OCI-LY1 (cell line): ENCODE results near the gene WFS1.

Experiments used
- H2AFZ ChIP-seq: fragments of 200-600 bp; sonication (generic), shearing (Covaris generic); 2 replicates; pipeline ENCODE4 v1.6.0; 2014; ENCODE audit warnings: antibody characterized with exemption, mild to moderate bottlenecking, low read length
- H3F3A ChIP-seq: fragments of 200-600 bp; sonication (generic), shearing (Covaris generic); 2 replicates; pipeline ENCODE4 v1.6.0; 2014; ENCODE audit warnings: mild to moderate bottlenecking, antibody characterized with exemption, low read length, moderate library complexity; ENCODE audit not compliant: insufficient read depth
- H3K27ac ChIP-seq: fragments of 200-600 bp; sonication (generic); 2 replicates; pipeline ENCODE4 v1.5.1; 2014; ENCODE audit warnings: low read length, mixed run types, mild to moderate bottlenecking, low read depth; ENCODE audit not compliant: poor library complexity, severe bottlenecking
- H3K27me3 ChIP-seq: fragments of 200-600 bp; sonication (generic); 2 replicates; pipeline ENCODE4 v1.6.0; 2014; ENCODE audit warnings: antibody characterized with exemption, mild to moderate bottlenecking, low read length, moderate library complexity; ENCODE audit not compliant: insufficient read depth
- H3K36me3 ChIP-seq: fragments of 200-600 bp; sonication (generic); 2 replicates; pipeline ENCODE4 v1.6.1; 2014; ENCODE audit warnings: mild to moderate bottlenecking, antibody characterized with exemption, low read length, moderate library complexity, mixed read lengths; ENCODE audit not compliant: insufficient read depth
- H3K4me1 ChIP-seq: fragments of 200-600 bp; sonication (generic); 2 replicates; pipeline ENCODE4 v1.5.1; 2014; ENCODE audit warnings: mild to moderate bottlenecking, low read length, moderate library complexity; ENCODE audit not compliant: insufficient read depth, severe bottlenecking
- H3K4me2 ChIP-seq: fragments of 200-600 bp; sonication (generic), shearing (Covaris generic); 2 replicates; pipeline ENCODE4 v1.6.1; 2014; ENCODE audit warnings: low read length
- H3K4me3 ChIP-seq: fragments of 200-600 bp; sonication (generic); 2 replicates; pipeline ENCODE4 v1.5.1; 2014; ENCODE audit warnings: low read length, low read depth, mild to moderate bottlenecking, mixed read lengths; ENCODE audit not compliant: poor library complexity, severe bottlenecking
- H3K79me2 ChIP-seq: fragments of 200-600 bp; shearing (Covaris generic); 2 replicates; pipeline ENCODE4 v1.6.1; 2016; ENCODE audit warnings: mixed run types, low read length, mixed read lengths; ENCODE audit not compliant: insufficient read depth
- H3K9ac ChIP-seq: fragments of 200-600 bp; sonication (generic), shearing (Covaris generic); 2 replicates; pipeline ENCODE4 v1.6.1; 2014; ENCODE audit warnings: mild to moderate bottlenecking, low read length, mixed read lengths
- H3K9me2 ChIP-seq: fragments of 200-600 bp; sonication (generic), shearing (Covaris generic); 2 replicates; pipeline ENCODE4 v1.6.1; 2014; ENCODE audit warnings: low read depth, mild to moderate bottlenecking, low read length, mixed read lengths
- H3K9me3 ChIP-seq: fragments of 200-600 bp; shearing (Covaris generic); 2 replicates; pipeline ENCODE4 v1.6.1; 2014; ENCODE audit warnings: low read length, mixed read lengths
- H4K20me1 ChIP-seq: fragments of 200-600 bp; sonication (generic), shearing (Covaris generic); 2 replicates; pipeline ENCODE4 v1.6.0; 2016; ENCODE audit warnings: mild to moderate bottlenecking, low read length; ENCODE audit not compliant: insufficient read depth
- CTCF ChIP-seq: fragments of 200-600 bp; sonication (generic), shearing (Covaris generic); IDR thresholded peaks from 2 replicates; pipeline ENCODE4 v1.5.1; 2017; ENCODE audit warnings: mild to moderate bottlenecking, antibody characterized with exemption, low read length, moderate library complexity, mixed read lengths
- EZH2 ChIP-seq: fragments of 200-600 bp; sonication (generic), shearing (Covaris generic); IDR thresholded peaks from 2 replicates; pipeline ENCODE4 v1.8.0; 2017; ENCODE audit warnings: borderline replicate concordance, mixed run types, mild to moderate bottlenecking, antibody characterized with exemption, low read length, moderate library complexity, mixed read lengths

The WFS1 gene

GRCh38 chr4:6279582-6280289, 10.1 kb downstream of the WFS1 start:
- Histone ChIP-seq H2AFZ (no peak overlapping the region), H3K79me2 (no peaks in the 10 kb centered on the region), H3K4me1 (no peaks in the 10 kb centered on the region), H3K36me3 (no peaks in the 10 kb centered on the region), H3K9me2 (no peaks in the 10 kb centered on the region), H3K9me3 (no peaks in the 10 kb centered on the region), H3K27me3 (no peaks in the 10 kb centered on the region), H3F3A (no peaks in the 10 kb centered on the region), H3K9ac (no peak overlapping the region), H4K20me1 (no peaks in the 10 kb centered on the region), H3K4me2 (no peak overlapping the region), H3K27ac (no peak overlapping the region), H3K4me3 (no peak overlapping the region)
- no peak for TF ChIP-seq EZH2

GRCh38 chr4:6280365-6280996, 10.8 kb downstream of the WFS1 start:
- H3K9me2 ChIP-seq: no peaks in the 10 kb centered on the region
- no peaks in the 10 kb centered on the region for H3F3A ChIP-seq
- no peak overlapping the region for H3K9ac ChIP-seq
- H2AFZ ChIP-seq: no peak overlapping the region
- TF ChIP-seq CTCF (no peak), EZH2 (no peak)
- no peaks in the 10 kb centered on the region for H3K79me2 ChIP-seq
- no peaks in the 10 kb centered on the region for H3K4me1 ChIP-seq
- H3K27ac ChIP-seq: no peak overlapping the region
- H3K27me3 ChIP-seq: no peaks in the 10 kb centered on the region
- H3K4me2 ChIP-seq: no peak overlapping the region
- H3K9me3 ChIP-seq: no peaks in the 10 kb centered on the region
- H4K20me1 ChIP-seq: no peaks in the 10 kb centered on the region
- no peaks in the 10 kb centered on the region for H3K36me3 ChIP-seq
- no peak overlapping the region for H3K4me3 ChIP-seq

GRCh38 chr4:6281436-6282313, 12.0 kb downstream of the WFS1 start:
- no peaks in the 10 kb centered on the region for H4K20me1 ChIP-seq

More at GRCh38 chr4:6281436-6282313, 12.0 kb downstream of the WFS1 start:
- Histone ChIP-seq H3K27me3 (no peaks in the 10 kb centered on the region), H3K4me2 (no peak overlapping the region), H3K9me3 (no peaks in the 10 kb centered on the region), H3K27ac (no peak overlapping the region), H2AFZ (no peak overlapping the region), H3K9me2 (no peaks in the 10 kb centered on the region), H3K36me3 (no peaks in the 10 kb centered on the region), H3K79me2 (no peaks in the 10 kb centered on the region), H3K4me3 (no peak overlapping the region), H3K4me1 (no peaks in the 10 kb centered on the region), H3K9ac (no peak overlapping the region), H3F3A (no peaks in the 10 kb centered on the region)
- TF ChIP-seq EZH2 (no peak), CTCF (no peak)
